Liver (tissue), 9 donors: Measurements from ENCODE around the gene ANKDD1B. TPM values are rescaled to one million over a fixed set of nuclear protein-coding genes. Genes with fewer than 3 reads are reported as not detected.

ENCODE experiments used
- DNase-seq: peaks from one replicate; pipeline ENCODE4 v3.0.0-alpha.2; 2017; ENCODE audit warnings: low spot score
- H3K27ac ChIP-seq, 2 donors: one replicate each; pipeline ENCODE4 v1.7.0; 2013; ENCODE audit warnings: inconsistent platforms in 2 of 2, low read length in 2 of 2, control low read depth in 1 of 2, low read depth in 1 of 2, mild to moderate bottlenecking in 1 of 2
- H3K27me3 ChIP-seq, 4 donors: one replicate each; pipeline versions ENCODE4 v1.6.1 to v1.7.0; 2013; ENCODE audit warnings: low read length in 3 of 4, inconsistent platforms in 1 of 4, mild to moderate bottlenecking in 1 of 4, moderate library complexity in 1 of 4; ENCODE audit not compliant: control insufficient read depth in 4 of 4, insufficient read depth in 4 of 4
- H3K36me3 ChIP-seq, 4 donors: one replicate each; pipeline versions ENCODE4 v1.6.1 to v1.7.0; 2013; ENCODE audit warnings: low read length in 3 of 4, mild to moderate bottlenecking in 3 of 4, low read depth in 1 of 4, moderate library complexity in 1 of 4; ENCODE audit not compliant: control insufficient read depth in 4 of 4, insufficient read depth in 3 of 4
- H3K4me1 ChIP-seq, 4 donors: one replicate each; pipeline versions ENCODE4 v1.6.1 to v1.7.0; 2013; ENCODE audit warnings: low read length in 3 of 4, mild to moderate bottlenecking in 3 of 4, moderate library complexity in 1 of 4; ENCODE audit not compliant: control insufficient read depth in 4 of 4, insufficient read depth in 4 of 4
- H3K4me3 ChIP-seq, 3 donors: one replicate each; pipeline versions ENCODE4 v1.6.1 to v1.7.0; 2013; ENCODE audit warnings: low read length in 3 of 3, control low read depth in 1 of 3, low read depth in 1 of 3, mild to moderate bottlenecking in 1 of 3
- H3K9ac ChIP-seq, 2 donors: one replicate each; pipeline ENCODE4 v1.7.0; 2013; ENCODE audit warnings: low read length in 2 of 2, mild to moderate bottlenecking in 2 of 2, moderate library complexity in 2 of 2, control low read depth in 1 of 2, low read depth in 1 of 2
- H3K9me3 ChIP-seq, 4 donors: one replicate each; pipeline versions ENCODE4 v1.6.1 to v1.7.0; 2013; ENCODE audit warnings: low read length in 3 of 4; ENCODE audit not compliant: control insufficient read depth in 4 of 4
- CTCF ChIP-seq: fragments of 150-350 bp; IDR thresholded peaks from 2 replicates; pipeline ENCODE4 v1.5.1; 2017; ENCODE audit warnings: improper control_type of control experiment, low read depth, low read length; ENCODE audit not compliant: missing input control
- EGR1 ChIP-seq, 2 donors: IDR thresholded peaks; 2 replicates each; pipeline ENCODE4 v1.6.1; 2016 to 2018; ENCODE audit warnings: antibody characterized with exemption in 2 of 2, low read depth in 2 of 2
- FOXA1 ChIP-seq: IDR thresholded peaks from 2 replicates; pipeline ENCODE4 v1.6.1; 2016; ENCODE audit warnings: antibody characterized with exemption
- FOXA2 ChIP-seq: IDR thresholded peaks from 2 replicates; pipeline ENCODE4 v1.6.1; 2016; ENCODE audit warnings: antibody characterized with exemption
- GABPA ChIP-seq, 2 donors: IDR thresholded peaks in 1 of 2; conservative IDR thresholded peaks in 1 of 2; 2 replicates each; pipeline ENCODE4 v1.6.1; 2016; ENCODE audit warnings: antibody characterized with exemption in 2 of 2, mild to moderate bottlenecking in 1 of 2, moderate library complexity in 1 of 2
- HNF4A ChIP-seq, 2 donors: conservative IDR thresholded peaks; 2 replicates each; pipeline ENCODE4 v1.6.1; 2016; ENCODE audit warnings: antibody characterized with exemption in 2 of 2, mild to moderate bottlenecking in 2 of 2
- HNF4G ChIP-seq: IDR thresholded peaks from 2 replicates; pipeline ENCODE4 v1.6.1; 2016; ENCODE audit warnings: antibody characterized with exemption
- JUND ChIP-seq, 2 donors: IDR thresholded peaks; 2 replicates each; pipeline ENCODE4 v1.6.1; 2016; ENCODE audit warnings: antibody characterized with exemption in 2 of 2
- MAX ChIP-seq: IDR thresholded peaks from 2 replicates; pipeline ENCODE4 v1.6.1; 2016; ENCODE audit warnings: antibody characterized with exemption
- NR2F2 ChIP-seq: IDR thresholded peaks from 2 replicates; pipeline ENCODE4 v1.6.1; 2016; ENCODE audit warnings: antibody characterized with exemption
- RAD21 ChIP-seq, 2 donors: IDR thresholded peaks; 2 replicates each; pipeline ENCODE4 v1.6.1; 2016; ENCODE audit warnings: antibody characterized with exemption in 2 of 2, mild to moderate bottlenecking in 2 of 2
- RXRA ChIP-seq, 2 donors: IDR thresholded peaks; 2 replicates each; pipeline ENCODE4 v1.6.1; 2017 to 2018; ENCODE audit warnings: antibody characterized with exemption in 2 of 2, mild to moderate bottlenecking in 1 of 2
- SP1 ChIP-seq: IDR thresholded peaks from 2 replicates; pipeline ENCODE4 v1.6.1; 2018; ENCODE audit warnings: antibody characterized with exemption, mild to moderate bottlenecking
- TAF1 ChIP-seq: conservative IDR thresholded peaks from 2 replicates; pipeline ENCODE4 v1.6.1; 2016; ENCODE audit warnings: antibody characterized with exemption, mild to moderate bottlenecking
- YY1 ChIP-seq: IDR thresholded peaks from 2 replicates; pipeline ENCODE4 v1.6.1; 2016; ENCODE audit warnings: antibody characterized with exemption, mild to moderate bottlenecking
- WGBS: extraction: QIAGEN DNeasy Blood & Tissue Kit; methylation state at CpG from one replicate; pipeline ENCODE4 v1.1.7; 2013; 5-methylcytosine and 5-hydroxymethylcytosine counted together
- polyA plus RNA-seq, 2 donors: library from polyadenylated mRNA; stranded (reverse) in 1 of 2; unstranded in 1 of 2; fragments of 200-250 nt in 1 of 2; fragments of >200 nt in 1 of 2; fragmentation: Nextera tagmentation in 1 of 2; extraction: Ambion mirVana in 1 of 2; gene quantifications; one replicate each; pipeline versions ENCODE4 v1.2.1 to v1.2.3, GENCODE V29; 2013 to 2015
- total RNA-seq, 2 donors: library from RNA; depleted of rRNA; stranded (reverse); fragments of >200 nt; gene quantifications; one replicate each; pipeline ENCODE4 v1.2.3, GENCODE V29; 2014
- donor health status: healthy.
- donor health status: healthy.
- donor health status: healthy.
- donor health status: healthy.
- donor health status: healthy.

The ANKDD1B gene
- total and polyA plus RNA-seq, 4 donors: 0.05 to 1.4 (median 0.52) TPM

DNA sequence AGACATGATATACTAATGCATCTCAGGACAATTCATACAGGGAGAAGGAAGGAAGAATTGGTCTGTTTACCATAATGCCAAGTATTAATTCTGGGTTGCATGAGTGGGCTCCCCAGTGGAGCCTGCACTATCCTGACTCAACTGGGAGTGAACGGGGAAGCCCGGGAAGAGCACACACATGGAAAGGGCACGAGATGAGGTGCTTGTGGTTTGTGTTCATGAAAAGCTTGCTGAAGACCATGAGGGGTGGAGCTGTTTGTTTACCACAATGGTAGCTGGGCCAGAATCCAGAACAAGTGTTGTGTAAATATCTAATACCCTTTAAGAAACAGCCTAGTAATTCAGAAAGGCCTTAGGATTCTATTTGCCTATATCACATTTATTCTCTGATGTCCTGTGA, 61.4 kb downstream of the ANKDD1B start (continued):
- no peak for TF ChIP-seq CTCF
- no peak for TF ChIP-seq EGR1 (IDR thresholded peaks at IDR 0.05; ENCODE audit: low read depth in 2 of 2)
- TF ChIP-seq GABPA (IDR thresholded peaks at IDR 0.05 in 1 of 2, conservative IDR thresholded peaks at IDR 0.05 in 1 of 2): no peak
- no peak for TF ChIP-seq FOXA1
- TF ChIP-seq RXRA (IDR thresholded peaks at IDR 0.05): no peak
- no peak for TF ChIP-seq JUND (IDR thresholded peaks at IDR 0.05)
- TF ChIP-seq YY1: no peak
- no peak for TF ChIP-seq RAD21 (IDR thresholded peaks at IDR 0.05)
- no peak for TF ChIP-seq HNF4A (conservative IDR thresholded peaks at IDR 0.05)
- no peak for TF ChIP-seq HNF4G
- no peak for TF ChIP-seq SP1
- TF ChIP-seq TAF1: no peak
- no peak for TF ChIP-seq FOXA2

- 99% methylated on average over 1 of the region's 1 CpG for WGBS
- no peaks in the 10 kb centered on the region for H3K27me3 ChIP-seq
- H3K9me3 ChIP-seq: no peaks in the 10 kb centered on the region
- no peak overlapping the region for H3K9ac ChIP-seq
- no peak overlapping the region for H3K27ac ChIP-seq
- H3K4me3 ChIP-seq: no peak overlapping the region
- DNase-seq: no peak
- TF ChIP-seq NR2F2 (no peak), TAF1 (no peak), MAX (no peak), FOXA1 (no peak), EGR1 (IDR thresholded peaks at IDR 0.05; ENCODE audit: low read depth in 2 of 2) (no peak), GABPA (IDR thresholded peaks at IDR 0.05 in 1 of 2, conservative IDR thresholded peaks at IDR 0.05 in 1 of 2) (no peak), HNF4G (no peak), RXRA (IDR thresholded peaks at IDR 0.05) (no peak), SP1 (no peak), CTCF (no peak)
- peaks cover 0 to 1% (median 0%) of the 10 kb centered on the region in 4 donors for H3K4me1 ChIP-seq
- H3K36me3 ChIP-seq: peaks cover 0 to 5% (median 3%) of the 10 kb centered on the region in 4 donors
Observed at GRCh38 chr5:75675783-75676182, 64.5 kb downstream of the ANKDD1B start.

DNA sequence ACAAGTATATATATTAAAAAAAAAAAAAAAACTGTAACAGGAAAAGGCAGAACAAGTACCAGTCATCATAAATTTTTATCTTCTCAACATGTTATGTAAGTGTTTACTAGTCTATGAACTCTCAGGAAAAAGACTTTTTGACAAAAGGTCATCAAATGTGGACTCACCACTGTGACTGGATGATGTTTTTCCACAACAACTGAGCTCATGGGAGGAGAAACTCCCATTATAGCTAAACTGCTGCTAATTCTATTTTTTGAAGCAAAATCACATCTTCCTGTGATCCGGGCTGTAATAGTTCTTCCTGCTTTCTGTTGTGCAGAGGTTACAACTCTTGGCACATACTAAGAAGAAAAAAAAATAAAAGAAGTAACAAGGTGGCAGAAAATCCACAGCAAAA, 66.4 kb downstream of the ANKDD1B start:
- peak; percentile 8 to 19 for TF ChIP-seq RAD21 (IDR thresholded peaks at IDR 0.05)
- peak; percentile 71 for TF ChIP-seq NR2F2
- no peak for TF ChIP-seq CTCF
- DNase-seq: no peak
- Histone ChIP-seq H3K4me3 (no peak overlapping the region), H3K9me3 (no peaks in the 10 kb centered on the region), H3K36me3 (peaks cover 0 to 5% (median 3%) of the 10 kb centered on the region in 4 donors), H3K9ac (peak overlapping the region in 1 of 2 donors; percentile 28), H3K27me3 (no peaks in the 10 kb centered on the region), H3K4me1 (peaks cover 0 to 1% (median 0%) of the 10 kb centered on the region in 4 donors), H3K27ac (no peak overlapping the region)
- 54% methylated on average over 1 of the region's 1 CpG for WGBS
